ENCODE data around the gene NBR1.
"Not testable (repeated sequence)": the region's sequence is repeated elsewhere in the genome, so short reads cannot be mapped to it uniquely, and the experiment has no call there.

Gene NBR1

GRCh38 chr17:43126911-43127290 is 44.1 kb upstream of the NBR1 start:
- H2BK12ac ChIP-seq (ENCODE audit: low read length in 2 of 2) = no peak overlapping the region
- no peak overlapping the region for H3K14ac ChIP-seq (ENCODE audit: low read length in 2 of 2)
- H3K4me3 ChIP-seq (ENCODE audit: insufficient read depth in 1 of 2, low read depth in 1 of 2, low read length in 2 of 2) = no peak overlapping the region
- peak overlapping the region; percentile 29 for H3K4me2 ChIP-seq (ENCODE audit: low read length, poor library complexity, severe bottlenecking)
- H3K36me3 ChIP-seq (ENCODE audit: control insufficient read depth in 1 of 2, insufficient read depth in 2 of 2, low read depth in 1 of 2, low read length in 2 of 2) = peaks cover 6 to 18% of the 10 kb centered on the region in 2 experiments
- H2BK5ac ChIP-seq (ENCODE audit: low read depth, low read length, poor library complexity, severe bottlenecking) = no peak overlapping the region
- H3K4ac ChIP-seq (ENCODE audit: low read depth in 1 of 2, low read length in 2 of 2) = no peak overlapping the region
- H3K79me1 ChIP-seq (replicated peaks; ENCODE audit: low read length, poor library complexity, severe bottlenecking) = peaks cover 32% of the 10 kb centered on the region
- H4K91ac ChIP-seq (ENCODE audit: low read length) = peak overlapping the region; percentile 27
- H4K8ac ChIP-seq (ENCODE audit: low read length) = no peak overlapping the region
- no peak overlapping the region for H2AFZ ChIP-seq (ENCODE audit: low read depth, low read length)
- H3K23ac ChIP-seq (ENCODE audit: low read length in 2 of 2) = no peak overlapping the region
- no peak overlapping the region for H3K18ac ChIP-seq (ENCODE audit: low read depth in 1 of 2, low read length in 2 of 2)
- H3K9ac ChIP-seq (ENCODE audit: low read length) = no peak overlapping the region
- no peak overlapping the region for H2BK120ac ChIP-seq (ENCODE audit: low read depth, low read length)
- WGBS = 98% methylated on average over 21 of the region's 24 CpGs
- peaks cover 9% of the 10 kb centered on the region for H3K4me1 ChIP-seq (ENCODE audit: control insufficient read depth, insufficient read depth, low read depth, low read length)
- DNase-seq = no peak
- no peak overlapping the region for H3K27ac ChIP-seq (ENCODE audit: low read length, poor library complexity, severe bottlenecking)
- H2BK15ac ChIP-seq (ENCODE audit: low read depth, poor library complexity, severe bottlenecking) = no peak overlapping the region
- no peaks in the 10 kb centered on the region for H3K9me3 ChIP-seq (ENCODE audit: control insufficient read depth, low read length)
- no peaks in the 10 kb centered on the region for H3K27me3 ChIP-seq (ENCODE audit: control insufficient read depth in 1 of 2, insufficient read depth in 1 of 2, low read length in 2 of 2)
- no peak overlapping the region for H2AK5ac ChIP-seq (ENCODE audit: low read length, severe bottlenecking)

GRCh38 chr17:43127333-43127876 is 43.6 kb upstream of the NBR1 start:
- not testable (repeated sequence) for H3K9ac ChIP-seq (ENCODE audit: low read length); H3K4me1 ChIP-seq (ENCODE audit: control insufficient read depth, insufficient read depth, low read depth, low read length); H3K27ac ChIP-seq (ENCODE audit: low read length, poor library complexity, severe bottlenecking); H3K9me3 ChIP-seq (ENCODE audit: control insufficient read depth, low read length); H3K4me3 ChIP-seq (ENCODE audit: insufficient read depth in 1 of 2, low read depth in 1 of 2, low read length in 2 of 2); H3K4ac ChIP-seq (ENCODE audit: low read depth in 1 of 2, low read length in 2 of 2); H2AK5ac ChIP-seq (ENCODE audit: low read length, severe bottlenecking); H3K4me2 ChIP-seq (ENCODE audit: low read length, poor library complexity, severe bottlenecking); H3K27me3 ChIP-seq (ENCODE audit: control insufficient read depth in 1 of 2, insufficient read depth in 1 of 2, low read length in 2 of 2); H2BK120ac ChIP-seq (ENCODE audit: low read depth, low read length); H4K8ac ChIP-seq (ENCODE audit: low read length); H3K23ac ChIP-seq (ENCODE audit: low read length in 2 of 2); DNase-seq; H3K14ac ChIP-seq (ENCODE audit: low read length in 2 of 2); H2AFZ ChIP-seq (ENCODE audit: low read depth, low read length); H2BK12ac ChIP-seq (ENCODE audit: low read length in 2 of 2); H2BK15ac ChIP-seq (ENCODE audit: low read depth, poor library complexity, severe bottlenecking); H3K18ac ChIP-seq (ENCODE audit: low read depth in 1 of 2, low read length in 2 of 2); H2BK5ac ChIP-seq (ENCODE audit: low read depth, low read length, poor library complexity, severe bottlenecking); H4K91ac ChIP-seq (ENCODE audit: low read length)
- Histone ChIP-seq H3K36me3 (ENCODE audit: control insufficient read depth in 1 of 2, insufficient read depth in 2 of 2, low read depth in 1 of 2, low read length in 2 of 2) (peaks cover 6 to 18% of the 10 kb centered on the region in 2 experiments), H3K79me1 (replicated peaks; ENCODE audit: low read length, poor library complexity, severe bottlenecking) (peaks cover 34% of the 10 kb centered on the region)
- WGBS = 99% methylated on average over 4 of the region's 6 CpGs

DNA sequence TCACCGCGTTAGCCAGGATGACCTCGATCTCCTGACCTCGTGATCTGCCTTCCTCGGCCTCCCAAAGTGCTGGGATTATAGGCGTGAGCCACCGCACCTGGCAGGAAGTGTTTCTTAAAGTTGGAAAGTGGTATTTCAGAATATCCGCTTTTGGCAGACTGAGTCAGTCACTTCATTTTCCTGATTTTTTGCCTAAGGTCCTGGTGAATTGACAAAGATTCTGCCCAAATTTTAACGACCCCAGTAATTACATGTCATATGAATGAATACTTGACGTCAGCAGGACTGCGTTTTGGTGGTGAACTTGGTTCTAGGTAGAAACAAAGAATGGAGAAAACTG is 41.4 kb upstream of the NBR1 start:
- Histone ChIP-seq H2BK12ac (ENCODE audit: low read length in 2 of 2) (no peak overlapping the region), H3K4ac (ENCODE audit: low read depth in 1 of 2, low read length in 2 of 2) (no peak overlapping the region), H2AK5ac (ENCODE audit: low read length, severe bottlenecking) (no peak overlapping the region), H2BK120ac (ENCODE audit: low read depth, low read length) (no peak overlapping the region), H4K91ac (ENCODE audit: low read length) (no peak overlapping the region), H3K4me2 (ENCODE audit: low read length, poor library complexity, severe bottlenecking) (no peak overlapping the region), H3K27me3 (ENCODE audit: control insufficient read depth in 1 of 2, insufficient read depth in 1 of 2, low read length in 2 of 2) (no peaks in the 10 kb centered on the region), H2BK5ac (ENCODE audit: low read depth, low read length, poor library complexity, severe bottlenecking) (no peak overlapping the region), H3K14ac (ENCODE audit: low read length in 2 of 2) (no peak overlapping the region), H3K9ac (ENCODE audit: low read length) (no peak overlapping the region), H3K36me3 (ENCODE audit: control insufficient read depth in 1 of 2, insufficient read depth in 2 of 2, low read depth in 1 of 2, low read length in 2 of 2) (peaks cover 22 to 25% of the 10 kb centered on the region in 2 experiments), H2AFZ (ENCODE audit: low read depth, low read length) (no peak overlapping the region), H3K9me3 (ENCODE audit: control insufficient read depth, low read length) (no peaks in the 10 kb centered on the region), H3K4me3 (ENCODE audit: insufficient read depth in 1 of 2, low read depth in 1 of 2, low read length in 2 of 2) (no peak overlapping the region), H3K4me1 (ENCODE audit: control insufficient read depth, insufficient read depth, low read depth, low read length) (peaks cover 9% of the 10 kb centered on the region), H3K27ac (ENCODE audit: low read length, poor library complexity, severe bottlenecking) (no peak overlapping the region), H2BK15ac (ENCODE audit: low read depth, poor library complexity, severe bottlenecking) (no peak overlapping the region), H3K18ac (ENCODE audit: low read depth in 1 of 2, low read length in 2 of 2) (no peak overlapping the region), H4K8ac (ENCODE audit: low read length) (no peak overlapping the region), H3K79me1 (replicated peaks; ENCODE audit: low read length, poor library complexity, severe bottlenecking) (peaks cover 32% of the 10 kb centered on the region), H3K23ac (ENCODE audit: low read length in 2 of 2) (no peak overlapping the region)
- over 99% methylated on average over 11 of the region's 11 CpGs for WGBS
- no peak for DNase-seq

- Histone ChIP-seq H3K27me3 (ENCODE audit: control insufficient read depth in 1 of 2, insufficient read depth in 1 of 2, low read length in 2 of 2) (no peaks in the 10 kb centered on the region), H2BK12ac (ENCODE audit: low read length in 2 of 2) (no peak overlapping the region), H3K4me1 (ENCODE audit: control insufficient read depth, insufficient read depth, low read depth, low read length) (no peaks in the 10 kb centered on the region), H2AK5ac (ENCODE audit: low read length, severe bottlenecking) (no peak overlapping the region), H3K4ac (ENCODE audit: low read depth in 1 of 2, low read length in 2 of 2) (no peak overlapping the region), H3K79me1 (replicated peaks; ENCODE audit: low read length, poor library complexity, severe bottlenecking) (peaks cover 22% of the 10 kb centered on the region), H2BK120ac (ENCODE audit: low read depth, low read length) (no peak overlapping the region), H3K9me3 (ENCODE audit: control insufficient read depth, low read length) (no peaks in the 10 kb centered on the region), H3K18ac (ENCODE audit: low read depth in 1 of 2, low read length in 2 of 2) (no peak overlapping the region), H3K23ac (ENCODE audit: low read length in 2 of 2) (no peak overlapping the region), H3K14ac (ENCODE audit: low read length in 2 of 2) (no peak overlapping the region), H4K8ac (ENCODE audit: low read length) (no peak overlapping the region), H3K9ac (ENCODE audit: low read length) (no peak overlapping the region), H3K27ac (ENCODE audit: low read length, poor library complexity, severe bottlenecking) (no peak overlapping the region), H2BK5ac (ENCODE audit: low read depth, low read length, poor library complexity, severe bottlenecking) (no peak overlapping the region), H3K36me3 (ENCODE audit: control insufficient read depth in 1 of 2, insufficient read depth in 2 of 2, low read depth in 1 of 2, low read length in 2 of 2) (peaks cover 28 to 34% of the 10 kb centered on the region in 2 experiments), H3K4me2 (ENCODE audit: low read length, poor library complexity, severe bottlenecking) (no peak overlapping the region), H2BK15ac (ENCODE audit: low read depth, poor library complexity, severe bottlenecking) (no peak overlapping the region), H2AFZ (ENCODE audit: low read depth, low read length) (no peak overlapping the region), H3K4me3 (ENCODE audit: insufficient read depth in 1 of 2, low read depth in 1 of 2, low read length in 2 of 2) (no peak overlapping the region), H4K91ac (ENCODE audit: low read length) (no peak overlapping the region)
- DNase-seq = no peak
- 89% methylated on average over 2 of the region's 2 CpGs for WGBS
Observed at GRCh38 chr17:43132117-43132516, 38.9 kb upstream of the NBR1 start.
